Pulmonary artery endothelial cell (primary cell): ENCODE results near the gene HEXIM1. TPM values are rescaled to one million over a fixed set of nuclear protein-coding genes. Genes with fewer than 3 reads are reported as not detected.

Experiments used
- DNase-seq: peaks from one replicate; pipeline ENCODE4 v3.0.0-alpha.2; 2011; ENCODE audit warnings: low read depth, low spot score
- total RNA-seq: library from RNA; depleted of rRNA; stranded (reverse); fragments of >200 nt; gene quantifications from 2 replicates; pipeline ENCODE4 v1.2.3, GENCODE V29; 2014

The HEXIM1 gene
- total RNA-seq, 1 donor from 2014 or later = 9.8 TPM

- DNase-seq = no peak
These were observed 1.2 kb upstream of the HEXIM1 start for GRCh38 chr17:45146890-45147580.

GRCh38 chr17:45147581-45148182 lies 593 bp upstream of the HEXIM1 start:
- DNase-seq = peak; percentile 78

GRCh38 chr17:45149037-45149668 lies 878 bp downstream of the HEXIM1 start:
- DNase-seq = no peak

GRCh38 chr17:45149669-45150664 lies 1.7 kb downstream of the HEXIM1 start:
- DNase-seq = no peak

- DNase-seq = no peak
These were observed 2.9 kb downstream of the HEXIM1 start for GRCh38 chr17:45150911-45151809.

GRCh38 chr17:45155029-45155428 lies 6.8 kb downstream of the HEXIM1 start:
- DNase-seq = no peak

GRCh38 chr17:45155483-45155882 lies 7.2 kb downstream of the HEXIM1 start:
- no peak for DNase-seq

- no peak for DNase-seq
These were observed 8.0 kb downstream of the HEXIM1 start for GRCh38 chr17:45156242-45156641.

- no peak for DNase-seq
These were observed 12.4 kb downstream of the HEXIM1 start for GRCh38 chr17:45160447-45161287.

- peak; percentile 99 for DNase-seq
These were observed 13.2 kb downstream of the HEXIM1 start, which contains the start of gene HEXIM2 for GRCh38 chr17:45161288-45162024. Gene HEXIM2 (plus strand): TSS chr17:45161875. CDS start chr17:45162794, 919 bp downstream.

- no peak for DNase-seq
These were observed 13.9 kb downstream of the HEXIM1 start for GRCh38 chr17:45162025-45162687.

- no peak for DNase-seq
These were observed 16.5 kb downstream of the HEXIM1 start for GRCh38 chr17:45164734-45165269.

GRCh38 chr17:45168991-45169752 lies 20.9 kb downstream of the HEXIM1 start:
- no peak for DNase-seq

- no peak for DNase-seq
These were observed 22.1 kb downstream of the HEXIM1 start for GRCh38 chr17:45170280-45170930.

GRCh38 chr17:45170931-45171337 lies 22.7 kb downstream of the HEXIM1 start:
- no peak for DNase-seq
